Islet precursor cell (in vitro differentiated cells): Measurements from ENCODE around the gene GPATCH1.
"Not testable (repeated sequence)": the region's sequence is repeated elsewhere in the genome, so short reads cannot be mapped to it uniquely, and the experiment has no call there.

Experiments
- DNase-seq: peaks from one replicate; pipeline ENCODE4 v3.0.0-alpha.2; 2018

Gene GPATCH1

GRCh38 chr19:33080761-33081681 lies at the start of gene GPATCH1:
TSS of gene GPATCH1 (plus strand) at chr19:33081181. CDS start at chr19:33081194, 13 bp downstream.
- peak; percentile 96 for DNase-seq

- no peak for DNase-seq
Observed at GRCh38 chr19:33032218-33032781, 48.7 kb upstream of the GPATCH1 start.

GRCh38 chr19:33035461-33035860 lies 45.5 kb upstream of the GPATCH1 start:
- DNase-seq, result no peak

GRCh38 chr19:33036370-33037167 lies 44.4 kb upstream of the GPATCH1 start:
- not testable (repeated sequence) for DNase-seq

- DNase-seq, result not testable (repeated sequence)
Observed at GRCh38 chr19:33037168-33038025, 43.6 kb upstream of the GPATCH1 start.

- DNase-seq, result no peak
Observed at GRCh38 chr19:33039108-33039599, 41.8 kb upstream of the GPATCH1 start.

- DNase-seq, result no peak
Observed at GRCh38 chr19:33039815-33040214, 41.2 kb upstream of the GPATCH1 start.

- no peak for DNase-seq
Observed at GRCh38 chr19:33040994-33041827, 39.8 kb upstream of the GPATCH1 start.

- not testable (repeated sequence) for DNase-seq
Observed at GRCh38 chr19:33041828-33042160, 39.2 kb upstream of the GPATCH1 start.

- peak; percentile 98 for DNase-seq
Observed at GRCh38 chr19:33047422-33047821, 33.6 kb upstream of the GPATCH1 start.

- peak; percentile 78 for DNase-seq
Observed at GRCh38 chr19:33048806-33049676, 31.9 kb upstream of the GPATCH1 start.

- DNase-seq, result no peak
Observed at GRCh38 chr19:33050110-33050509, 30.9 kb upstream of the GPATCH1 start.

- DNase-seq, result peak; percentile 41
Observed at GRCh38 chr19:33052352-33052972, 28.5 kb upstream of the GPATCH1 start.

GRCh38 chr19:33054623-33055022 lies 26.4 kb upstream of the GPATCH1 start:
- DNase-seq, result peak; percentile 56

GRCh38 chr19:33055718-33056117 lies 25.3 kb upstream of the GPATCH1 start:
- peak; percentile 76 for DNase-seq

- no peak for DNase-seq
Observed at GRCh38 chr19:33060586-33060985, 20.4 kb upstream of the GPATCH1 start.

GRCh38 chr19:33062902-33063301 lies 18.1 kb upstream of the GPATCH1 start:
- peak; percentile 73 for DNase-seq

GRCh38 chr19:33063356-33063752 lies 17.6 kb upstream of the GPATCH1 start:
- DNase-seq, result no peak

GRCh38 chr19:33063753-33064457 lies 17.1 kb upstream of the GPATCH1 start:
- DNase-seq, result peak; percentile 66
